UCSD-AML1 (cell line): ENCODE results near the gene GAS7.
"Not testable (repeated sequence)": the region's sequence is repeated elsewhere in the genome, so short reads cannot be mapped to it uniquely, and the experiment has no call there.

Experiments used
- DNase-seq: peaks from one replicate; lab custom pipeline; 2025; ENCODE audit not compliant: unreplicated experiment; lab: John Stamatoyannopoulos, UW

The GAS7 gene

DNA sequence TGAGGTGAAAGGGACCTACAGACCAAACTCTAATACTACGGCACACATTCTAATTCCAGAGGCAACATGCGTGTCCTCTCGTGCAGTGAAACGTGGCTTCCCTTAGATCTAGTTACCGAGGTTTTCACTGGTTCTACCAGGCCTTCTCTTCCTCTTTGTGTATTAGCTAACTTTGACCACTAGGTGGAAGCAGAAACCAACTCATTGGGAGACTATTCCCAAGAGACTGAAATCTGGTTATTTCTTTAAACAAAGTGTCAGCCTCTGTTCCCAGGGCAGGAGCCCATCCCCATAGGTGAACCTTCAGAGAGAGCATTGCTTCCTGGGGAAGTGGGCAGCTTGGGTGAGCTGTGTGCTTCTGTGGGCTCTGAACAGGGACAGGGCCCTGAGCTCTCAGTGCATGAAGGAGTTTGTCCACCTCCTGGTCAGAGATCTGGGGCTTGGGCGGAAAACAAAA lies 273.6 kb downstream of the GAS7 start:
- peak; percentile 25 for DNase-seq

DNA sequence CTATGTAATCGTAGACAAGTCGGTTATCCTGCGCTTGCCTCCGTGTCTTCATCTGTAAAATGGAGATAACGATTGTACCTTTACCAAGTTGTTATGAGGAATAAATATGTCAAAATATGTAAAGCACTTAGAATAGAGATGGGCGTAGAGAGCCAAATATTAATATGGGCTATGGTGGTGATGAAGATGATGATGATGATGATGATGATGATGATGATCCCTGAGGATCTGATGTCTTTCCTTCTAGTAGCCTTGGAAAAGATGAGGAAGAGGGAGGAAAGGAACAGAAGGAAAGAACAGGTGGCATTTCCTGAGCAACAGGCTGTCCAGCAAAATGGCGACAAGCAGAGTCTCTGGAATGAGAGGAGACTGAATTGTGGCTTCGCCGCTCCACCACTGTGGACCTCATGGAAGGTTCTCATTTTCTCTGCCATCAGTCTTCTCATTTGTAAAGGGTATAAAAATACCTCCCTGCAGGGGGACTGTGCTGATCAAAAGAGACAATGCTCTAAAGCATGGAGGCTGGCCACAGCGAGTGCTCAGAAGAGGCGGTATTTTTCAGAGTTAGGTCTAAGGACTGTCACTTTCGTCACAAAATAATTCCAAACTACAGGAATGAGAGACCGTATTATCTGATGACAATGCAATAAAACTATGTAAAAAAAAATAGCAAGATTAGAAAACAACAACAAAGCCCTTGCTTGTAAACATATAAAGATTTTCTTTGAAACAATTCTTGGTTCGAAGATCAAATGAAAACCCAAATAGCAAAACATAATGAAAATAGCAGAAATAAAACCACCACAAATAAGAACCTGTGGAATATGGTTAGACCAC lies 276.2 kb downstream of the GAS7 start:
- DNase-seq, result no peak

- DNase-seq, result not testable (repeated sequence)
Observed at GRCh38 chr17:9921216-9921615, 277.2 kb downstream of the GAS7 start.

GRCh38 chr17:9918804-9919352 lies 279.5 kb downstream of the GAS7 start:
- no peak for DNase-seq

- DNase-seq, result no peak
Observed at GRCh38 chr17:9918352-9918751, 280.1 kb downstream of the GAS7 start.

DNA sequence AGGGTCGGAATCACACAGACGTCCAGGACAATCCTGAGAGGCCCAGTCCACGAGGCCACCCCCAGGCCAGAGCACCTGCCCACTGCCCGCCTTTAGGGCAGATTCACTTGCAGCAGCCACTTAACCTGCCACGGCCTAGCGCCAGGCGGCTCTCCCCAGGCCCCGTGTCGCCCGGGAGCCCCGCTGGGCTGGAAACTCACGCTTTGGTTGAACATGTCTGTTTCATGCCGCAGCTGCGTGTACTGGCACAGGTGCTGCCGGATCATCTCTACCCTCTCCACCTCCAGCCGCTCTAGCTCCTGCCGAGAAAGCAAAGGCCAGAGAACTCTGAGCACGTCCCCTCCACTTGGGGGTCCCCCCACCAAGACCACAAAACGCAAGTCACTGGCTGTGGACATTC lies 280.6 kb downstream of the GAS7 start:
- DNase-seq, result no peak

GRCh38 chr17:9917131-9917530 lies 281.3 kb downstream of the GAS7 start:
- DNase-seq, result no peak

DNA sequence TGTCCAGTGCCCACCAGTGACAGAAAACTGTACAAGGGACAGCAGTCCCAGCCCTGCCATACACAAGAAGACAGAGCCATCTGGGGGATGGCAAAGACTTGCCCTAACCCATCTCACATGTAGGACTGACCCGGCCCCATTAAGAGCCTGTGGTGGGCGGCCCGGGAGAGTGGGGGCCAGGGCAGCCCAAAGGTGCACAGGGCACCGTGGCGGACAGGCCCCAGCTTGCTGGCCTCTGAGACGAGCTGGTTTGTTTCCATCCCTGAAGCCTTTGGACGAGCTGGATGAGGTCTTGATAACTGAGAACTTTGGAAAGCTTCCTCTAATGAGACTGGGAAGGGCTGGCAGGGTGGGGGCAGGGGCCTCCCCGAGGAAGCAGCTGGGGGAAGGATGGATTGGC lies 282.3 kb downstream of the GAS7 start:
- DNase-seq, result no peak

DNA sequence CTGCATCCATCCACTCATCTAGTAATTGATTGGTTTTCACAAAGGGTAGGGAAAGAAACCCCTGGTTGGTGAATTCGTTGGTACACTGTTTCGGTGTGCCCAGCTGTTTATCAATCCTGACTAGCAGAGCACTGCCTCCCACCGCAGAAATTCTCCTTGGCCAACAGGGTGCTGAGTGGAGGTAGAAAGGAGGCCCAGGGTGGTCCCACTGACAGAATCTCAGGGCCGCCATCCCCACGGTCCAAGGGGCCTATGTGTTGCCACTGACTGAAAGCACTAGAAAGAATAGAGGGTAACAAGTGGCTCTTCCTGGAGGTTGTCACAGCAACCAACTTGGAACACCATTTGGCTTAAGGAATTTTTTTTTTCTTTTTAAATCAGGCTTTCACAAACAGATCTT lies 284.9 kb downstream of the GAS7 start:
- no peak for DNase-seq

DNA sequence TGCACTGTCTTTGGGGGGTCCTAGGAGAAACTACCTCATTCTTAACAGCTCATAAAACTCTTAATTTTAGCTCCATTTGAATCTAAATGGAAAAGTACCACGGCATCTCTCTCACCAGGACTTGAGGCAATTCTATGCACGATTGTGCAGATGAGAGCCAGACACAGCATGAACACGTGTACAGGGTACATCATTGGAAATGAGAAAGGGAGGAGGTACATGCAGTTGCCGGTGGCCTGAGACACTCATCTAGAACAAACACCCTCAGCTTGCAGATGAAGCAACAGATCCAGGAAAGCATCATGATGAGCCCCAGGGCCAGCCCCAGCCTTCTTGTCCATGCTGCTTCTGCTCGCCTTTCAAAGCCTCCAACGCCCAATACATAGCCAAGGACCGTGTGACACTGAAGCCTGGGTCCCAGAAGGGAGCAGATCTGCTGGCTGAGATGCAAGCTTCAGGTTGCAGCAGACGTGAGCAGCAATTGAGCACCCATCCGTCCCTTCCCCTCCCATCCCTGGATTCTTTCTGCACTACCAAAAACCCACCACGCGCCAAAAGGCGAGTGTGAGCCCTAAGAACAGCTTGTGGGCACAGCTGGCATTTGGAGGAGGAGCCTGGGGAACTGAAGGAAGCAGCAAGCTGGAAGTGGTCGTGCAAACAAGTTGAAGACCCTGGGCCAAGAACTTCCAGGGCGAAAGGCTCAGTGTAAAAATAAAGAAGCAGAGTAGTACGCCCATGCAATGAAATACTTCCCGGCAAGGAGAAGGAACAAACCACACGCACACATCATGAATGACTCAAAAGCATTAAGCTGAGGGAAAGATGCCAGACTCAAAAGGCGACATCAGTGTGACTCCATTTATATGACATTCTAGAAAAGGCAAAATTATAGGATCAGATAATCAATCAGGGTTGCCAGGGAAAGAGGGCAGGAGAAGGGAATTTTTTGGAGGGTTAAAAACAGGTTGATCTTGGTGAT lies 286.0 kb downstream of the GAS7 start:
- no peak for DNase-seq

- DNase-seq, result no peak
Observed at GRCh38 chr17:9911089-9911488, 287.3 kb downstream of the GAS7 start.

GRCh38 chr17:9908649-9909042 lies 289.8 kb downstream of the GAS7 start:
- DNase-seq, result no peak

DNA sequence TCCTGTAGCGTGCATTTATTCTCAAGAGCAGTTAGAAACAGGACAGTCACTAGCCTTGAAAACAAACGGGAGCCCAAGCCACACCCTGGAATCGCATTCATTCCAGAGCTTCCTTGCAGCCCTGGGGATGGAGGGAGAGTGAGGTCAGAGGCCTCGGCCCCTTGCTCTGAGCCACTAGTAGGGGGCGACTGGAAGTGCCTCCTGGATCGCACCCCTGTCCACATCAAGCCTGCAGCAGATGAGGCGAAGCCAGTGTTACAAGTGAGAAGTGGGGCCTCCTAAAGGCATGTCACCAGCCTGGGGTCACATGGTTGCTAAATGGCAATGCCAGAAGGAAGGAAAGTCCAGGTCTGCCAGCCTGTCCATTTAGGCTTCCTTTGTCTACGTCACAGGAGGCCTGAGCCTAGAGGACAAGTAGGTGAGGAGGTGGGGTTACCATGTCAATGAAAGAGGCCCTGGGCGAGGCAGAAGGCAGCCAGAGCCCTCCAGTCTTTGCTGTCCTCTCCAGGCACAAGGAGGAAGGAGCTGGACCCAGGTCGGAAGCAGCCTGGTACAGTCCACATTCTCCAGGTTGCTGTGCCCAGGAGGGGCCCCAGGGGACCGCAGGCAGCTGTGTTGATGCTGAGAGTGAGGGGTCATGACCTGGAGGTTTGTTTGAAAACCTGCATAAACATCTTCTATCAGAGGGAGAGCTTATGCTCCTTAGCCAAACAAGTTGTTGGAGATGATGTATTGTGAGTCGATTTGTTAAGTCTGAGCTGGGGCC lies 290.3 kb downstream of the GAS7 start:
- no peak for DNase-seq

DNA sequence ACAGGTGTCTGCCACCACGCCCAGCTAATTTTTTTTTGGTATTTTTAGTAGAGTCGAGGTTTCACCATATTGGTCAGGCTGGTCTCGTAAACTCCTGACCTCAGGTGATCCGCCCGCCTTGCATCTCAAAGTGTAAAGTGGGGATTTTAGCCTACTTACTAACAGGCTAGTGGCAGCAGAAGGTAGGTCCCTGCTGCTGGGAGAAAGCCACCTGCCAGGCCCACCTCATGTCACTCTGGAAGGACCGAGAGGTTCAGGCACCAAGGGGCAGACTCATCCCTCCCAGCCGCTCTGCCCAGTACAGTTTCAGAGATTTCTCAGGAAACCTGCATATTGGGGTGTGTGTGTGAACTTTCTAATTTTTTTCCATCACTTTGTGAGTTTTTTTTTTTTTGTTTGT lies 291.3 kb downstream of the GAS7 start:
- DNase-seq, result no peak

DNA sequence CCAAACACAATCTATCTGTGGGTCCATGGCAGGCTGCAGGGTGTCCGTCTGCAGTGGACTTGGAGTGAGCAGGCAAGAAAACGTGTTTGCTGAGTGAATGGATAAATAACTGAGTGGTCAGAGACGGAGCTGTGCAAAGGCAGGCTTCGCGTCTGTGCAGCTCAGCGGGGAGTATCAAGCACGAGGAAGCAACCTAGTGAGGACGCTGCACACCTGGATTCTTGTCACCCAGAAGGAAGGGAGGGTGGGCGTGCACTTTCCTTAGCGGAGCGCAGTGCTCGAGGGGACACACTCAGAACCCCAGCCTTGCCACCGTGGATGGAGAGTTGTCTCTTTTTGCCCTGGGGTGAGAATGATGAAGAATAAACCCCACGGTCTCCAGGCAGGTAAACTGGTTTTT lies 291.8 kb downstream of the GAS7 start:
- DNase-seq, result no peak

DNA sequence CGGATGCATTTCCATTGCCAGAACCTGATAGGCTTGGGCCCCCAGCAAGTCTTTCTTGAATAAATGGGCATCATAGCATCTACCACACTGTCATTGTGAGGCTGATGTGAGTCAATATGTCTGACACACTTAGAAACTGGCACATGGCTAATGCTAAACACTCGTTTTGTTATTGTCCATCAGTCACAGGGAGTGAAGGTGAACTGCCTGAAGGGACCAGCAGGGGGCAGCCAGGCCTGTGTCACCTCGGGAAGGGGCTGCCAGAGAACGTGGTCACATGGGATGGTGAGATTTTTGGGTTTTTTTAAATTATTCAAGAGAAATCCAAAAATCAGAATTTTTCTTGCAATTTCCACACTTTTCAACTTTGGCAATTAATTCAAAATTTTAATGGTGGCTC lies 292.5 kb downstream of the GAS7 start:
- peak; percentile 37 for DNase-seq

DNA sequence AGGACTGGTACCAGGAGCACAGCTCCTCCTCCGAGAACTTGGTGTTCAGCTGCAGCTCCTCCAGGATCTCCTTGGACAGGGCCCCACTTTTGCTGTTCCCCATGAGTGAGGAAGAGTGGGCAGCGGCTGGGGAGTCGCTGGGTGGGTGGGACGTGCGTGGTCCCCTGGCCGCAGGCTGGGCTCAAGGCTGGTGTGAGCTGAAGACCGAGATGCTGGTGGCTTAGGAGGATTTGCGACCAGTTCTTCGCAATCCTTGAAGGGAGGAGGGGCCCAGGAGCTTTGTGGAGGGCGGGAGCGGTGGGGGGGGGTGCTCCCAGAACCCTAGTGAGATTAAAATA lies 293.4 kb downstream of the GAS7 start, which contains the start of gene RCVRN:
RCVRN (minus strand) TSS at position 194 of the 338 bp plus-strand sequence; CDS start at position 103, 91 bp downstream.
- no peak for DNase-seq

GRCh38 chr17:9904277-9905077 lies 293.9 kb downstream of the GAS7 start:
- no peak for DNase-seq

DNA sequence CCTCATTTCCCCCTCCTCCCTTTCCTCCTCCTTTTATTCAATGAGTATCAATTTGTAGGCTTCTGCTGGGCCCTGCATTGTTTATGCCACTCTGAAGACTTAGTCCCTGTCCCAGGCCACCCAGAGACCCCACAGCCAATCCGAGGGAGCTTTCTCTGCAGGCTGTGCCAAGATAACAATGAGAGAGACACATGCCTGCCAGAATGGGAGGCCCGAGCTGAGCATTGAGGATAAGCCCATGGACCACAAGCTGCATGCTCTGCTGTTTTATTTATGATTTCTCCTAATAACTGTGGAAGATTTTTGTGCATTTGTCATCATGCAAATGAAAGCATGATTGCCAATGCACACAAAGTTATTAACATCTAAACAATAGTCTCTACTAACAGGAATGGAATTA lies 296.3 kb downstream of the GAS7 start:
- no peak for DNase-seq

DNA sequence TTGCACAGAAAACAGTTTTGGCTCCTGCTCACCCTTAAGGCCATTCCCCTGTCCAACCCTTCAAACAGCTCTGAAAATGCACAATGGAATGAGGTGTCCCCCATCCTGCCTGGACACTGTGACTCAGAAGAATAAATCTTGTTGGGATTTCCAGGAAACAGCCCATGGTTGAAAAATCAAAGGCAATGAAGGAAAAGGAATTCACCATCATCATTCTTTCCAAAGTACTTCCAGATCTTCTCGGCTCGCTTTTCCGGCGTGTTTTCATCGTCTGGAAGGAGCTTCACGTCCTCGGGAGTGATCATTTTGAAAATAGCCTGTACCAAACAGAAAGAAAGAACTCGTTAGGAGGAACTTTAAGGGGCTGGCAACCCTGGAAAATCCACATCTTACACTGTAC lies 297.6 kb downstream of the GAS7 start:
- no peak for DNase-seq
